HEK293 (cell line): ENCODE measurements around the gene COL15A1.

Source experiments
- CTCF ChIA-PET: fragments of 350-600 bp; formaldehyde crosslinking; extraction: SDS; loops from one replicate; lab custom pipeline; 2021; ENCODE audit warnings: antibody characterized with exemption; lab: Yijun Ruan, JAX
- POLR2A ChIA-PET: fragments of 300-600 bp; formaldehyde crosslinking; extraction: SDS; loops from one replicate; lab custom pipeline; 2020; ENCODE audit warnings: antibody characterized with exemption, inconsistent platforms; lab: Yijun Ruan, JAX
- H3K27ac ChIP-seq: fragments of 200-500 bp; sonication (Bioruptor generic); 2 replicates; pipeline ENCODE4 v1.5.1; 2014; ENCODE audit warnings: low read depth, low read length, control low read depth, inconsistent platforms; ENCODE audit errors: extremely low read depth
- H3K36me3 ChIP-seq, 2 experiments: fragments of 200-500 bp in 1 of 2; sonication (Bioruptor generic) in 1 of 2; 1 replicate in 1 of 2; 2 replicates in 1 of 2; pipeline ENCODE4 v1.5.1; 2014 to 2017; ENCODE audit warnings: inconsistent platforms in 2 of 2, low read length in 2 of 2; ENCODE audit not compliant: control insufficient read depth in 2 of 2, insufficient read depth in 1 of 2
- H3K4me1 ChIP-seq: fragments of 200-500 bp; sonication (Bioruptor generic); 2 replicates; pipeline ENCODE4 v1.5.1; 2014; ENCODE audit warnings: mild to moderate bottlenecking, low read length, inconsistent platforms; ENCODE audit not compliant: control insufficient read depth, insufficient read depth
- H3K4me3 ChIP-seq: 2 replicates; pipeline ENCODE4 v1.5.1; 2011; ENCODE audit warnings: low read depth, mild to moderate bottlenecking, control low read depth, low read length, moderate library complexity
- H3K9me3 ChIP-seq: fragments of 200-500 bp; sonication (Bioruptor generic); 2 replicates; pipeline ENCODE4 v1.5.1; 2014; ENCODE audit warnings: low read depth, low read length, inconsistent platforms; ENCODE audit not compliant: control insufficient read depth, insufficient read depth
- GFI1B ChIP-seq: fragments of 450-650 bp; formaldehyde crosslinking; IDR thresholded peaks from 2 replicates; pipeline ENCODE4 v1.5.1; 2016; ENCODE audit warnings: missing biosample characterization, missing genetic modification characterization
- GLI2 ChIP-seq: fragments of 450-650 bp; formaldehyde crosslinking; IDR thresholded peaks from 2 replicates; pipeline ENCODE4; 2017; ENCODE audit warnings: missing biosample characterization, missing genetic modification characterization, low read depth, borderline replicate concordance
- GLIS1 ChIP-seq: fragments of 450-650 bp; formaldehyde crosslinking; IDR thresholded peaks from 2 replicates; pipeline ENCODE4 v1.5.1; 2016; ENCODE audit warnings: missing biosample characterization, missing genetic modification characterization
- GLIS2 ChIP-seq: fragments of 450-650 bp; formaldehyde crosslinking; IDR thresholded peaks from 2 replicates; pipeline ENCODE4 v1.5.1; 2016; ENCODE audit warnings: missing biosample characterization, missing genetic modification characterization
- SP7 ChIP-seq: fragments of 450-650 bp; formaldehyde crosslinking; IDR thresholded peaks from 2 replicates; pipeline ENCODE4 v1.5.1; 2016; ENCODE audit warnings: missing biosample characterization, missing genetic modification characterization
- ZNF121 ChIP-seq: fragments of 450-650 bp; formaldehyde crosslinking; IDR thresholded peaks from 2 replicates; pipeline ENCODE4 v1.5.1; 2016; ENCODE audit warnings: missing biosample characterization, missing genetic modification characterization
- ZNF132 ChIP-seq: fragments of 450-650 bp; formaldehyde crosslinking; IDR thresholded peaks from 2 replicates; pipeline ENCODE4 v1.5.1; 2017; ENCODE audit warnings: missing biosample characterization, missing genetic modification characterization, borderline replicate concordance
- ZNF223 ChIP-seq: fragments of 450-650 bp; formaldehyde crosslinking; IDR thresholded peaks from 2 replicates; pipeline ENCODE4 v1.5.1; 2016; ENCODE audit warnings: missing biosample characterization, missing genetic modification characterization
- ZNF335 ChIP-seq: fragments of 450-650 bp; formaldehyde crosslinking; conservative IDR thresholded peaks from 2 replicates; pipeline ENCODE4 v1.5.1; 2016; ENCODE audit warnings: missing biosample characterization, missing genetic modification characterization
- ZNF404 ChIP-seq: fragments of 450-650 bp; formaldehyde crosslinking; IDR thresholded peaks from 2 replicates; pipeline ENCODE4 v1.5.1; 2017; ENCODE audit warnings: missing biosample characterization, missing genetic modification characterization
- ZNF561 ChIP-seq: fragments of 450-650 bp; IDR thresholded peaks from 2 replicates; pipeline ENCODE4 v1.5.1; 2018; ENCODE audit warnings: missing biosample characterization, missing genetic modification characterization, borderline replicate concordance
- ZNF654 ChIP-seq: fragments of 450-650 bp; formaldehyde crosslinking; IDR thresholded peaks from 2 replicates; pipeline ENCODE4 v1.5.1; 2016; ENCODE audit warnings: low read depth, missing biosample characterization, missing genetic modification characterization
- ZNF843 ChIP-seq: fragments of 450-650 bp; formaldehyde crosslinking; IDR thresholded peaks from 2 replicates; pipeline ENCODE4 v1.5.1; 2016; ENCODE audit warnings: missing biosample characterization, missing genetic modification characterization
- TF ChIP-seq, protein P1 (sequence below): fragments of 450-650 bp; formaldehyde crosslinking; IDR thresholded peaks from 2 replicates; pipeline ENCODE4 v1.5.1; 2016; ENCODE audit warnings: missing biosample characterization, missing genetic modification characterization
- TF ChIP-seq, protein P2 (sequence below): fragments of 450-650 bp; formaldehyde crosslinking; IDR thresholded peaks from 2 replicates; pipeline ENCODE4 v1.5.1; 2016; ENCODE audit warnings: missing biosample characterization, missing genetic modification characterization, low read depth
- TF ChIP-seq, protein P3 (sequence below): fragments of 450-650 bp; IDR thresholded peaks from 2 replicates; pipeline ENCODE4 v1.5.1; 2018; ENCODE audit warnings: missing biosample characterization, mild to moderate bottlenecking, missing genetic modification characterization
- TF ChIP-seq, protein P4 (sequence below): fragments of 450-650 bp; formaldehyde crosslinking; IDR thresholded peaks from 2 replicates; pipeline ENCODE4 v1.5.1; 2016; ENCODE audit warnings: missing biosample characterization, missing genetic modification characterization

Gene COL15A1

DNA sequence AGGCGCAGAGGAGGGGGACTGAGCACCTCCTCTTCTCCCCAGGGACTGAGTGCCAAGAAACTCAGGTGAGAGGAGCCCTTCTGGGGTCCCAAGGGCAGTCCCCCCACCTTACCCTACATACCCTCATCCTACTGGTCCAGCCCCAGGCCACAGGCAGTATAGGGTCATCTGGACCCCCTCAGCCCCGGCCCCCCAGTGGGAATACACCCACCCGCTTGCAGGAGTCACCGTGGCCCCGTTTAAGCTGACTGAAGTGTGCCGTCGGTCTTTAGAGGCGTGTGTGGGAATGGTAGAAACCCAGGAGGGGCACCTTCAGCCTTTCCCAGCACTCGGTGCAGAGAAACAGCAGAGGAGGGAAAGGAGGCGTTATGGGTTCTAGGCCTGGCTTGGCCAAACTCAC lies 30.8 kb downstream of the COL15A1 start:
- ChIA-PET CTCF (interaction anchor here (0.6 to 5.5 kb wide), 14 partner anchors 9 to 190 kb away, joined by 3 to 51 read pairs (median 4); partner anchors contain the start of gene COL15A1), POLR2A (no interaction called here)
- Histone ChIP-seq H3K4me3 (no peak overlapping the region), H3K9me3 (no peaks in the 10 kb centered on the region), H3K27ac (no peak overlapping the region), H3K4me1 (no peaks in the 10 kb centered on the region), H3K36me3 (no peaks in the 10 kb centered on the region)
- no peak for TF ChIP-seq ZNF121 (tag by site-specific recombination)
- TF ChIP-seq, protein P1, sequence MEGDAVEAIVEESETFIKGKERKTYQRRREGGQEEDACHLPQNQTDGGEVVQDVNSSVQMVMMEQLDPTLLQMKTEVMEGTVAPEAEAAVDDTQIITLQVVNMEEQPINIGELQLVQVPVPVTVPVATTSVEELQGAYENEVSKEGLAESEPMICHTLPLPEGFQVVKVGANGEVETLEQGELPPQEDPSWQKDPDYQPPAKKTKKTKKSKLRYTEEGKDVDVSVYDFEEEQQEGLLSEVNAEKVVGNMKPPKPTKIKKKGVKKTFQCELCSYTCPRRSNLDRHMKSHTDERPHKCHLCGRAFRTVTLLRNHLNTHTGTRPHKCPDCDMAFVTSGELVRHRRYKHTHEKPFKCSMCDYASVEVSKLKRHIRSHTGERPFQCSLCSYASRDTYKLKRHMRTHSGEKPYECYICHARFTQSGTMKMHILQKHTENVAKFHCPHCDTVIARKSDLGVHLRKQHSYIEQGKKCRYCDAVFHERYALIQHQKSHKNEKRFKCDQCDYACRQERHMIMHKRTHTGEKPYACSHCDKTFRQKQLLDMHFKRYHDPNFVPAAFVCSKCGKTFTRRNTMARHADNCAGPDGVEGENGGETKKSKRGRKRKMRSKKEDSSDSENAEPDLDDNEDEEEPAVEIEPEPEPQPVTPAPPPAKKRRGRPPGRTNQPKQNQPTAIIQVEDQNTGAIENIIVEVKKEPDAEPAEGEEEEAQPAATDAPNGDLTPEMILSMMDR (tag by site-specific recombination) = no peak
- no peak for TF ChIP-seq ZNF404 (tag by site-specific recombination)
- no peak for TF ChIP-seq GLIS2 (tag by site-specific recombination)
- no peak for TF ChIP-seq SP7 (tag by site-specific recombination)
- TF ChIP-seq GLIS1 = no peak
- TF ChIP-seq, protein P2, sequence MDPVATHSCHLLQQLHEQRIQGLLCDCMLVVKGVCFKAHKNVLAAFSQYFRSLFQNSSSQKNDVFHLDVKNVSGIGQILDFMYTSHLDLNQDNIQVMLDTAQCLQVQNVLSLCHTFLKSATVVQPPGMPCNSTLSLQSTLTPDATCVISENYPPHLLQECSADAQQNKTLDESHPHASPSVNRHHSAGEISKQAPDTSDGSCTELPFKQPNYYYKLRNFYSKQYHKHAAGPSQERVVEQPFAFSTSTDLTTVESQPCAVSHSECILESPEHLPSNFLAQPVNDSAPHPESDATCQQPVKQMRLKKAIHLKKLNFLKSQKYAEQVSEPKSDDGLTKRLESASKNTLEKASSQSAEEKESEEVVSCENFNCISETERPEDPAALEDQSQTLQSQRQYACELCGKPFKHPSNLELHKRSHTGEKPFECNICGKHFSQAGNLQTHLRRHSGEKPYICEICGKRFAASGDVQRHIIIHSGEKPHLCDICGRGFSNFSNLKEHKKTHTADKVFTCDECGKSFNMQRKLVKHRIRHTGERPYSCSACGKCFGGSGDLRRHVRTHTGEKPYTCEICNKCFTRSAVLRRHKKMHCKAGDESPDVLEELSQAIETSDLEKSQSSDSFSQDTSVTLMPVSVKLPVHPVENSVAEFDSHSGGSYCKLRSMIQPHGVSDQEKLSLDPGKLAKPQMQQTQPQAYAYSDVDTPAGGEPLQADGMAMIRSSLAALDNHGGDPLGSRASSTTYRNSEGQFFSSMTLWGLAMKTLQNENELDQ (tag by site-specific recombination) = no peak
- TF ChIP-seq, protein P3, sequence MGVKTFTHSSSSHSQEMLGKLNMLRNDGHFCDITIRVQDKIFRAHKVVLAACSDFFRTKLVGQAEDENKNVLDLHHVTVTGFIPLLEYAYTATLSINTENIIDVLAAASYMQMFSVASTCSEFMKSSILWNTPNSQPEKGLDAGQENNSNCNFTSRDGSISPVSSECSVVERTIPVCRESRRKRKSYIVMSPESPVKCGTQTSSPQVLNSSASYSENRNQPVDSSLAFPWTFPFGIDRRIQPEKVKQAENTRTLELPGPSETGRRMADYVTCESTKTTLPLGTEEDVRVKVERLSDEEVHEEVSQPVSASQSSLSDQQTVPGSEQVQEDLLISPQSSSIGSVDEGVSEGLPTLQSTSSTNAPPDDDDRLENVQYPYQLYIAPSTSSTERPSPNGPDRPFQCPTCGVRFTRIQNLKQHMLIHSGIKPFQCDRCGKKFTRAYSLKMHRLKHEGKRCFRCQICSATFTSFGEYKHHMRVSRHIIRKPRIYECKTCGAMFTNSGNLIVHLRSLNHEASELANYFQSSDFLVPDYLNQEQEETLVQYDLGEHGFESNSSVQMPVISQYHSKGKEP (tag by site-specific recombination) = no peak
- no peak for TF ChIP-seq GLI2 (tag by site-specific recombination)
- TF ChIP-seq GFI1B (tag by site-specific recombination) = no peak
- no peak for TF ChIP-seq ZNF132 (tag by site-specific recombination)
- TF ChIP-seq ZNF335 = no peak
- no peak for TF ChIP-seq ZNF843 (tag by site-specific recombination)
- TF ChIP-seq ZNF561 (tag by site-specific recombination) = no peak
- TF ChIP-seq, protein P4, sequence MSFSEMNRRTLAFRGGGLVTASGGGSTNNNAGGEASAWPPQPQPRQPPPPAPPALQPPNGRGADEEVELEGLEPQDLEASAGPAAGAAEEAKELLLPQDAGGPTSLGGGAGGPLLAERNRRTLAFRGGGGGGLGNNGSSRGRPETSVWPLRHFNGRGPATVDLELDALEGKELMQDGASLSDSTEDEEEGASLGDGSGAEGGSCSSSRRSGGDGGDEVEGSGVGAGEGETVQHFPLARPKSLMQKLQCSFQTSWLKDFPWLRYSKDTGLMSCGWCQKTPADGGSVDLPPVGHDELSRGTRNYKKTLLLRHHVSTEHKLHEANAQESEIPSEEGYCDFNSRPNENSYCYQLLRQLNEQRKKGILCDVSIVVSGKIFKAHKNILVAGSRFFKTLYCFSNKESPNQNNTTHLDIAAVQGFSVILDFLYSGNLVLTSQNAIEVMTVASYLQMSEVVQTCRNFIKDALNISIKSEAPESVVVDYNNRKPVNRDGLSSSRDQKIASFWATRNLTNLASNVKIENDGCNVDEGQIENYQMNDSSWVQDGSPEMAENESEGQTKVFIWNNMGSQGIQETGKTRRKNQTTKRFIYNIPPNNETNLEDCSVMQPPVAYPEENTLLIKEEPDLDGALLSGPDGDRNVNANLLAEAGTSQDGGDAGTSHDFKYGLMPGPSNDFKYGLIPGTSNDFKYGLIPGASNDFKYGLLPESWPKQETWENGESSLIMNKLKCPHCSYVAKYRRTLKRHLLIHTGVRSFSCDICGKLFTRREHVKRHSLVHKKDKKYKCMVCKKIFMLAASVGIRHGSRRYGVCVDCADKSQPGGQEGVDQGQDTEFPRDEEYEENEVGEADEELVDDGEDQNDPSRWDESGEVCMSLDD (tag by site-specific recombination) = no peak
- TF ChIP-seq ZNF223 (tag by site-specific recombination) = no peak
- no peak for TF ChIP-seq ZNF654 (tag by site-specific recombination)
